NCI-H1436 treated with DMSO at 0.1 percent for 48 hours (cell line): Measurements from ENCODE around the gene SPRY2.
"Not testable (repeated sequence)": the region's sequence is repeated elsewhere in the genome, so short reads cannot be mapped to it uniquely, and the experiment has no call there.

Source experiments
- DNase-seq: peaks from one replicate; lab custom pipeline; 2025; lab: John Stamatoyannopoulos, UW

SPRY2 gene

GRCh38 chr13:80341101-80341755 lies at the start of gene SPRY2:
Gene SPRY2, minus strand, starts transcription at chr13:80341126. Its CDS starts 3,421 bp downstream, at chr13:80337705.
- DNase-seq, result peak; percentile 82

- no peak for DNase-seq
Observed at GRCh38 chr13:80390338-80390737, 49.4 kb upstream of the SPRY2 start.

GRCh38 chr13:80389073-80390038 lies 48.4 kb upstream of the SPRY2 start:
- DNase-seq, result no peak

- DNase-seq, result no peak
Observed at GRCh38 chr13:80388506-80388905, 47.6 kb upstream of the SPRY2 start.

GRCh38 chr13:80386592-80386991 lies 45.7 kb upstream of the SPRY2 start:
- DNase-seq, result no peak

GRCh38 chr13:80386002-80386401 lies 45.1 kb upstream of the SPRY2 start:
- DNase-seq, result no peak

- DNase-seq, result no peak
Observed at GRCh38 chr13:80382576-80382975, 41.6 kb upstream of the SPRY2 start.

GRCh38 chr13:80379245-80379644 lies 38.3 kb upstream of the SPRY2 start:
- no peak for DNase-seq

GRCh38 chr13:80376554-80376953 lies 35.6 kb upstream of the SPRY2 start:
- no peak for DNase-seq

- DNase-seq, result no peak
Observed at GRCh38 chr13:80374901-80375300, 34.0 kb upstream of the SPRY2 start.

GRCh38 chr13:80374444-80374843 lies 33.5 kb upstream of the SPRY2 start:
- DNase-seq, result no peak

GRCh38 chr13:80371840-80372509 lies 31.0 kb upstream of the SPRY2 start:
- DNase-seq, result no peak

GRCh38 chr13:80367473-80367872 lies 26.5 kb upstream of the SPRY2 start:
- DNase-seq, result no peak

GRCh38 chr13:80363890-80364503 lies 23.1 kb upstream of the SPRY2 start:
- no peak for DNase-seq

GRCh38 chr13:80362481-80362880 lies 21.6 kb upstream of the SPRY2 start:
- no peak for DNase-seq

- no peak for DNase-seq
Observed at GRCh38 chr13:80361883-80362327, 21.0 kb upstream of the SPRY2 start.

- no peak for DNase-seq
Observed at GRCh38 chr13:80361298-80361697, 20.4 kb upstream of the SPRY2 start.

GRCh38 chr13:80360453-80360800 lies 19.5 kb upstream of the SPRY2 start:
- DNase-seq, result no peak

- DNase-seq, result no peak
Observed at GRCh38 chr13:80359778-80360452, 19.0 kb upstream of the SPRY2 start.

- DNase-seq, result no peak
Observed at GRCh38 chr13:80359414-80359777, 18.5 kb upstream of the SPRY2 start.

GRCh38 chr13:80355496-80356094 lies 14.7 kb upstream of the SPRY2 start:
- DNase-seq, result not testable (repeated sequence)
